Aorta (tissue), 5 donors: ENCODE measurements around the gene MEMO1. TPM values are rescaled to one million over a fixed set of nuclear protein-coding genes. Genes with fewer than 3 reads are reported as not detected.
"Not testable (repeated sequence)": the region's sequence is repeated elsewhere in the genome, so short reads cannot be mapped to it uniquely, and the experiment has no call there.

Source experiments
- ATAC-seq: fragments of 200-7000 bp; cut with Tn5 transposase; one replicate; pipeline ENCODE4 v1.9.1; 2022; ENCODE audit warnings: moderate library complexity; ENCODE audit not compliant: low FRiP score
- DNase-seq, 2 donors: peaks; one replicate each; pipeline ENCODE4 v3.0.0-alpha.2; 2020
- H3K27ac ChIP-seq, 2 donors: one replicate each; pipeline ENCODE4 v1.5.1; 2013; ENCODE audit warnings: low read length in 2 of 2, mild to moderate bottlenecking in 2 of 2, moderate library complexity in 2 of 2, control low read depth in 1 of 2, inconsistent platforms in 1 of 2, low read depth in 1 of 2
- H3K27me3 ChIP-seq, 2 donors: one replicate each; pipeline ENCODE4 v1.6.1; 2013; ENCODE audit warnings: control low read depth in 1 of 2, low read length in 1 of 2, mild to moderate bottlenecking in 1 of 2, moderate library complexity in 1 of 2; ENCODE audit not compliant: insufficient read depth in 2 of 2, control insufficient read depth in 1 of 2
- H3K36me3 ChIP-seq, 2 donors: one replicate each; pipeline ENCODE4 v1.6.1; 2013; ENCODE audit warnings: control low read depth in 1 of 2, low read length in 1 of 2, mild to moderate bottlenecking in 1 of 2; ENCODE audit not compliant: insufficient read depth in 2 of 2, control insufficient read depth in 1 of 2
- H3K4me1 ChIP-seq, 2 donors: one replicate each; pipeline ENCODE4 v1.6.1; 2013; ENCODE audit warnings: low read length in 2 of 2, control low read depth in 1 of 2, mild to moderate bottlenecking in 1 of 2, moderate library complexity in 1 of 2; ENCODE audit not compliant: insufficient read depth in 2 of 2, control insufficient read depth in 1 of 2
- H3K4me3 ChIP-seq, 2 donors: one replicate each; pipeline ENCODE4 v1.5.1; 2013; ENCODE audit warnings: low read length in 2 of 2, control low read depth in 1 of 2, mild to moderate bottlenecking in 1 of 2
- H3K9me3 ChIP-seq: one replicate; pipeline ENCODE4 v1.6.1; 2013; ENCODE audit warnings: mild to moderate bottlenecking, low read length; ENCODE audit not compliant: control insufficient read depth
- WGBS, 2 donors: extraction: QIAGEN DNeasy Blood & Tissue Kit; methylation state at CpG; one replicate each; pipeline ENCODE4 v1.1.7; 2013; 5-methylcytosine and 5-hydroxymethylcytosine counted together
- intact Hi-C, 2 donors: fragments of 100-400 bp; cut with DNase I; formaldehyde crosslinking; loops; one replicate each; pipeline versions ENCODE4 v1.14.2 to v1.15.0; 2022
- polyA plus RNA-seq, 2 donors: library from polyadenylated mRNA; stranded (reverse); fragments of 200-250 nt; gene quantifications; one replicate each; pipeline ENCODE4 v1.2.3, GENCODE V29; 2013
- total RNA-seq, 2 donors: library from RNA; stranded (reverse); fragmentation: NEBNext Ultra II Directional; extraction: Animal tissue kit (Norgen Biotek cat#: 25700); gene quantifications; one replicate each; pipeline ENCODE4 v1.2.1, GENCODE V29; 2021
- donor health status: healthy with polysubstance abuse.
- donor health status: Bipolar disorder and iron deficiency.
- donor health status: DM: no; HTN: no; CAD: no.
- donor health status: DM: no; HTN: no; CAD: no.
- donor health status: DM: yes; HTN: yes; CAD: no.

The MEMO1 gene
- total and polyA plus RNA-seq, 4 donors, result 26.5 to 36.2 (median 31.1) TPM

DNA sequence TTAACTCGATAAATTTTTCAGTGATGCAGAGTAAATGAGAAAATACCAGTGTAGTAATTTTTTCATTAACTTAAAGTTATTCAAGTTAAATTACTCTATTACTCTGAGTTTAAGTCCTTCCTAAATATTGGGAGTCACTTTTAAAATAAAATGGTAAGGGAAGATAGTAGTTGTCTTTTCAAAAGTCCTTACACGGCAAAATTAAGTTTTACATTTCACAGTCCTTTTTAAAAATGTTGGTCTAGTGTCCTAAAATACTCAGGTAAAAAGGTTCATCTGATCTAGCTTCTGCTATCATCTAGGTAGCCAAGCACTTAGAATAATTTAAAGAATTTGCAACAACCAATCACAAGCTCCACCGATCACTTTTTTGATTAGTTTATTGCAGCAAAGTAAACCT is 146.9 kb downstream of the MEMO1 start:
- no peaks in the 10 kb centered on the region for H3K9me3 ChIP-seq
- WGBS, 2 donors, result 96 to 99% methylated on average over 3 of the region's 3 CpGs
- no peaks in the 10 kb centered on the region for H3K27me3 ChIP-seq
- intact Hi-C loops, result no loop called here
- no peak overlapping the region for H3K27ac ChIP-seq
- no peak overlapping the region for H3K4me3 ChIP-seq
- no peak for DNase-seq
- no peaks in the 10 kb centered on the region for H3K36me3 ChIP-seq
- H3K4me1 ChIP-seq, result no peaks in the 10 kb centered on the region
- no peak for ATAC-seq

DNA sequence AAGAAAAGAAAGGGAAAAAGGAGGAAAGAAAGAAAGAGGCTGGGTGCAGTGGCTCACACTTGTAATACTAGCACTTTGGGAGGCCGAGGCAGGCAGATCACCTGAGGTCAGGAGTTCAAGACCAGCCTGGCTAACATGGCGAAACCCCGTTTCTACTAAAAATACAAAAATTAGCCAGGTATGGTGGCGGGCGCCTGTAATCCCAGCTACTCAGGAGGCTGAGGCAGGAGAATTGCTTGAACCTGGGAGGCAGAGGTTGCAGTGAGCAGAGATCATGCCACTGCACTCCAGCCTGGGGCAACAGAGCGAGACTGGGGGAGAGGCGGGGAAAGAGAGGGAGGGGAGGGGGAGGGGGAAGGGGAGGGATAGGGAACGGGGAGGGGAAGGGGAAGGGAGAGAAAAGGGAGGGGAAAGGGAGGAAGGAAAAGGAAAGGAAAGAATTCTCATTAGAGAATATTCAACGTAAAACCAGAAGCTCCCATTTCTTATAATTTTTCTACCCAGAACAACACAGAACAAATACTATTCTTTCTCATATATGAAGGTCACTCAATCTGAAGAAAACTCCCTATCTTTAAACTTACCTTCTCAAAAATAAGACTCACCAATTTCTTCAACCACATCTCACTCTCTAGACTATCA is 147.7 kb downstream of the MEMO1 start:
- ATAC-seq, DNase-seq, H3K4me1 ChIP-seq, H3K36me3 ChIP-seq, H3K27me3 ChIP-seq, intact Hi-C loops, H3K27ac ChIP-seq, H3K9me3 ChIP-seq, H3K4me3 ChIP-seq: not testable (repeated sequence)
- WGBS, 2 donors, result 94 to 97% methylated on average over 5 to 9 of the region's 9 CpGs

DNA sequence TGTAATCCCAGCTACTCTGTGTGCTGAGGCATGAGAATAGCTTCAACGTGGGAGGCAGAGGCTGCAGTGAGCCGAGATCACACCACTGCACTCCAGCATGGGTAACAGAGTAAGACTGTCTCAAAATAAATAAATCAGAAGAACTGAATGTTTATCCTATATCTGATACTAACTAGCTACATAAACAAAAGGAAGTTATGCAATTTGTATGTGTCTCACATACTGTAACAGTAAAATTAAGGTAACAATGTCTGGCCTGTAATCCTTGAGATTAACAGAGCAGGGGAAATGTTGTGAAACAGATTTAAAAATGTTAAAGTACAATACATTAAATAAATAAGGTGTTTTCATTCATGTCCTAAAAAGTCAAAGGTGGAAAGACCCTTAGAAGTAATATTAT is 150.8 kb downstream of the MEMO1 start:
- intact Hi-C loops, result no loop called here
- no peak for DNase-seq
- Histone ChIP-seq H3K36me3 (no peaks in the 10 kb centered on the region), H3K27ac (no peak overlapping the region), H3K4me1 (no peaks in the 10 kb centered on the region), H3K4me3 (no peak overlapping the region), H3K9me3 (no peaks in the 10 kb centered on the region), H3K27me3 (no peaks in the 10 kb centered on the region)
- no peak for ATAC-seq
- WGBS, 2 donors, result 74 to 82% methylated on average over 2 of the region's 2 CpGs

DNA sequence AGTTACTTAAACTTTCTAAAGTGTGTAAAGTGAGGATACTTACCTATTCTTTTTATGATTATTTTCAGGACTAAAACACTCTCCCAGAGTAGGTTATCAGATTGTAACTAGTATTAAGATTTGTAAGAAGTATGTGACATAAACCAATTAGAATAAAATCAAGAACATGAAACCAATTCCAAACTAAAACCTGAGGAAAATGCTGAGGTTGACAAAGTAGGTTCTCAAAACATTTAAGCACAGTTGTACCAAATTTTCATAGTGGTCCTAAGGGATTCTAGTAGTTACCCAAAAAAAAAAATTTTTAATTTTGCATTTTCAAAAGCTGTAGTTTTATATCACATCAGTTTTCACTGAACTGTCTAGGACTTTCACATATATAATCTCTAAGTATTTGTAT is 157.3 kb downstream of the MEMO1 start:
- ATAC-seq (no peak), DNase-seq (no peak)
- intact Hi-C loops, result no loop called here
- no peak overlapping the region for H3K27ac ChIP-seq
- H3K27me3 ChIP-seq, result no peaks in the 10 kb centered on the region
- no peaks in the 10 kb centered on the region for H3K36me3 ChIP-seq
- no peak overlapping the region for H3K4me3 ChIP-seq
- no peaks in the 10 kb centered on the region for H3K4me1 ChIP-seq
- H3K9me3 ChIP-seq, result no peaks in the 10 kb centered on the region

DNA sequence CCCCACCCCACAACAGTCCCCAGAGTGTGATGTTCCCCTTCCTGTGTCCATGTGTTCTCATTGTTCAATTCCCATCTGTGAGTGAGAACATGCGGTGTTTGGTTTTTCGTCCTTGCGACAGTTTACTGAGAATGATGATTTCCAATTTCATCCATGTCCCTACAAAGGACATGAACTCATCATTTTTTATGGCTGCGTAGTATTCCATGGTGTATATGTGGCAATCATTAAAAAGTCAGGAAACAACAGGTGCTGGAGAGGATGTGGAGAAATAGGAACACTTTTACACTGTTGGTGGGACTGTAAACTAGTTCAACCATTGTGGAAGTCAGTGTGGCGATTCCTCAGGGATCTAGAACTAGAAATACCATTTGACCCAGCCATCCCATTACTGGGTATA is 168.7 kb downstream of the MEMO1 start:
- intact Hi-C loops, ATAC-seq, H3K27me3 ChIP-seq, DNase-seq, H3K36me3 ChIP-seq, H3K27ac ChIP-seq, H3K4me1 ChIP-seq, H3K9me3 ChIP-seq, H3K4me3 ChIP-seq: not testable (repeated sequence)
- WGBS, 2 donors, result 87 to 95% methylated on average over 4 of the region's 5 CpGs

DNA sequence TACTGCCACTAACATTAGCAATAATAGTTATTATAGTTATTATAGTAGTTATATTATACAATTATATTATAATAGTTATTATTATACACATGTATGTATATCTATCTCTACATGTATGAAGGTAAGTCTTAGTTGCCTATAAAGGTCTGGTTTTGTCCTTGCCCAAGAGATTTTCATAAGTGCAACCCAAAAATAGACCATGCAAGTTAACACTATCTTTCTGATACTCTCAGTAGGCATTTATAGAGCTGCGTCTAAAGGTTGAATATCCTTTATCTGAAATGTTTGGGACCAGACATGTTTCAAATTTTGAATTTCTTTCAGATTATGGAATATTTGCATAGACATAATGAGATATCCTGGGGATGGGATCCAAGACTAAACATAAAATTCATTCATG is 175.4 kb downstream of the MEMO1 start:
- Histone ChIP-seq H3K27ac (no peak overlapping the region), H3K4me3 (no peak overlapping the region), H3K4me1 (no peaks in the 10 kb centered on the region), H3K27me3 (no peaks in the 10 kb centered on the region), H3K9me3 (no peaks in the 10 kb centered on the region), H3K36me3 (no peaks in the 10 kb centered on the region)
- 73 to 75% methylated on average over 1 of the region's 1 CpG for WGBS, 2 donors
- DNase-seq, result no peak
- intact Hi-C loops, result no loop called here
- no peak for ATAC-seq

DNA sequence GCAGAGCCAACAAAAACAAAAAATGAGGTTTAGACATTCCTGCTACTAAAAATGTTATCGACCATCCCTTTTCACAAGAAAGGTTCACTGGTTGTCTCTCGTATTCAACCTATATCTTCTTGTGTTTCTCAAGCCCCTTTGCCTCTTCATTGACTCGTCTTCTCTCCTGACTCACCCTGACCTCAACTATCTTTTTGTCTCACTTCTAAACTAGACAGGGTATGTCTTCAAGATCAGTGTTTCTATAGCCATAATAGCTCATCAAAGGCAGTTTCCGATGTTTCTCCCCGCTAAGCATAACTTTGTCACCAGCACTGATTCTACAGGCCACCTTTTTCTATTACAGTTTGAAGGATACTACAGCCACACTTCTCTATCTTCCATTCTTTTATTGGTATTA is 178.4 kb downstream of the MEMO1 start:
- Histone ChIP-seq H3K36me3 (no peaks in the 10 kb centered on the region), H3K27me3 (no peaks in the 10 kb centered on the region), H3K4me1 (no peaks in the 10 kb centered on the region), H3K27ac (no peak overlapping the region), H3K4me3 (no peak overlapping the region), H3K9me3 (peaks cover 5% of the 10 kb centered on the region)
- ATAC-seq, result no peak
- DNase-seq, result no peak
- intact Hi-C loops, result no loop called here
- 87 to 91% methylated on average over 5 of the region's 5 CpGs for WGBS, 2 donors

DNA sequence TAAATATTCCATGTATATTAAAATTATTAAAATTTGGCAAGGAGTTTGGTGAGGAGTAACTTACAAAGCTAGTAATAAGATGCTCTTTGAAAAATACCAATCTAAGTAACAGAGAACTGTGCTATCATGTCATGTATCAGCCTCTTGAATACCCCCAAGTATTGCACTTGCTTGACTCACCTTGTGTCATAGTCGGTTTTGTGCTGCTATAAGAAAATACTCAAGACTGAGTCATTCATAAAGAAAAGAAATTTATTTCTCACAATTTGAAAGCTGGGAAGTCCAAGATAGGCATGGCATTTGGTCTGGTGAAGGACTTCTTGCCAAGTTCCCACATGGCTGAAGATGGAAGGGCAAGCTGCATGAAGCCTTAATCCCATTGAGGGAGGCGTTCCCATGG is 179.2 kb downstream of the MEMO1 start:
- DNase-seq (no peak), ATAC-seq (no peak)
- Histone ChIP-seq H3K36me3 (no peaks in the 10 kb centered on the region), H3K27me3 (no peaks in the 10 kb centered on the region), H3K27ac (no peak overlapping the region), H3K9me3 (peaks cover 5% of the 10 kb centered on the region), H3K4me3 (no peak overlapping the region), H3K4me1 (no peaks in the 10 kb centered on the region)
- WGBS, 2 donors, result 95 to 96% methylated on average over 2 of the region's 2 CpGs
- intact Hi-C loops, result no loop called here

DNA sequence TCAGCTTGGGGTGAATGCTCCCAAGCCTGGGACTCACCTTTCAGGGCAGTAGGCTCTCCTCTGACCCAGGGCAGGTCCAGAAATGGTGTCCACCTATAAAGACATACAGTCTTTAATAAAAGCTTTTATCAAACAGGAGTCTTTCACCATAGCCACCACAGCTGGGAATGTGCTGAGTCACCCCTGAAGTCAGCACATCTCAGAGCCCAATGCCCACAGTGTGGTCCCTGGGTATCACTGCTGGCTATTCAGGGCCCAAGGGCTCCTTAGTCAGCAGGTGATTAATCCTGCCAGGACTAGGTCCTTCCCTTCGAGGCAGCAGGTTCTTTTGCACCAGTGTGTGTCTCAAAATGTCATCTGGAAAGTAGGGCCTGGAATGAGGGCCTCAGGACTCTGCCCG is 181.9 kb downstream of the MEMO1 start:
- Histone ChIP-seq H3K27ac (no peak overlapping the region), H3K36me3 (no peaks in the 10 kb centered on the region), H3K27me3 (no peaks in the 10 kb centered on the region), H3K4me1 (no peaks in the 10 kb centered on the region), H3K4me3 (no peak overlapping the region), H3K9me3 (peaks cover 5% of the 10 kb centered on the region)
- DNase-seq (no peak), ATAC-seq (no peak)
- 77 to 85% methylated on average over 2 of the region's 2 CpGs for WGBS, 2 donors
- intact Hi-C loops, result no loop called here
